SK-N-SH treated with all-trans-retinoic acid at 6 μM for 48 hours (cell line): ENCODE measurements around the gene BCAS4.

Source experiments
- ARNTL ChIP-seq: fragments of 450-650 bp; formaldehyde crosslinking; IDR thresholded peaks from 2 replicates; pipeline ENCODE4 v1.5.0; 2020; ENCODE audit warnings: low read depth, mild to moderate bottlenecking, moderate library complexity, borderline replicate concordance
- BACH2 ChIP-seq: fragments of 250-450 bp; sonication (Bioruptor Pico); IDR thresholded peaks from 2 replicates; pipeline ENCODE4 v1.9.0; 2021; ENCODE audit warnings: mild to moderate bottlenecking, borderline replicate concordance
- CREB5 ChIP-seq: fragments of 250-450 bp; sonication (Bioruptor Pico); IDR thresholded peaks from 2 replicates; pipeline ENCODE4 v1.5.1; 2020; ENCODE audit warnings: low read depth, mild to moderate bottlenecking, moderate library complexity
- CSDC2 ChIP-seq: fragments of 250-450 bp; sonication (Bioruptor Pico); IDR thresholded peaks from 2 replicates; pipeline ENCODE4 v1.5.0; 2020; ENCODE audit warnings: mild to moderate bottlenecking, moderate library complexity
- GLIS3 ChIP-seq: fragments of 250-450 bp; sonication (Bioruptor Pico); IDR thresholded peaks from 2 replicates; pipeline ENCODE4 v1.5.0; 2020; ENCODE audit warnings: mild to moderate bottlenecking, moderate library complexity
- ISL1 ChIP-seq: fragments of 250-450 bp; sonication (Bioruptor Pico); IDR thresholded peaks from 2 replicates; pipeline ENCODE4 v2.1.2; 2022; ENCODE audit warnings: mild to moderate bottlenecking, moderate library complexity
- POU6F1 ChIP-seq: fragments of 250-450 bp; sonication (Bioruptor Pico); IDR thresholded peaks from 2 replicates; pipeline ENCODE4 v1.8.0; 2021; ENCODE audit warnings: low read depth, mild to moderate bottlenecking, moderate library complexity, borderline replicate concordance
- RARB ChIP-seq: fragments of 250-450 bp; sonication (Bioruptor Pico); IDR thresholded peaks from 2 replicates; pipeline ENCODE4 v1.8.0; 2021; ENCODE audit warnings: mild to moderate bottlenecking, moderate library complexity
- TCF4 ChIP-seq: fragments of 250-450 bp; sonication (Bioruptor Pico); IDR thresholded peaks from 2 replicates; pipeline ENCODE4 v1.8.0; 2021; ENCODE audit warnings: mild to moderate bottlenecking, moderate library complexity, borderline replicate concordance
- ZFP3 ChIP-seq: fragments of 250-450 bp; sonication (Bioruptor Pico); IDR thresholded peaks from 2 replicates; pipeline ENCODE4 v1.5.0; 2020; ENCODE audit warnings: mild to moderate bottlenecking, moderate library complexity
- ZFP30 ChIP-seq: fragments of 450-650 bp; formaldehyde crosslinking; IDR thresholded peaks from 2 replicates; pipeline ENCODE4 v1.5.0; 2022; ENCODE audit warnings: mild to moderate bottlenecking, moderate library complexity
- ZNF565 ChIP-seq: fragments of 450-650 bp; formaldehyde crosslinking; conservative IDR thresholded peaks from 2 replicates; pipeline ENCODE4 v1.5.0; 2020; ENCODE audit warnings: low read depth, mild to moderate bottlenecking, moderate library complexity
- TF ChIP-seq, protein P1 (sequence below): fragments of 250-450 bp; sonication (Bioruptor Pico); IDR thresholded peaks from 2 replicates; pipeline ENCODE4 v1.8.0; 2020; ENCODE audit warnings: mild to moderate bottlenecking, moderate library complexity, borderline replicate concordance
- TF ChIP-seq, protein P2 (sequence below): fragments of 250-450 bp; sonication (Bioruptor Pico); IDR thresholded peaks from 2 replicates; pipeline ENCODE4 v1.5.0; 2020; ENCODE audit warnings: mild to moderate bottlenecking, moderate library complexity

GRCh38 chr20:50824137-50824536, 29.3 kb downstream of the BCAS4 start:
- TF ChIP-seq RARB (no peak), CSDC2 (CRISPR knock-in tag) (no peak), ARNTL (CRISPR knock-in tag) (no peak), TCF4 (no peak), BACH2 (no peak), GLIS3 (CRISPR knock-in tag) (no peak), CREB5 (CRISPR knock-in tag) (no peak), ZFP3 (no peak), ISL1 (CRISPR knock-in tag) (no peak), ZFP30 (CRISPR knock-in tag) (no peak), POU6F1 (CRISPR knock-in tag) (no peak), ZNF565 (no peak)
- TF ChIP-seq, protein P1, sequence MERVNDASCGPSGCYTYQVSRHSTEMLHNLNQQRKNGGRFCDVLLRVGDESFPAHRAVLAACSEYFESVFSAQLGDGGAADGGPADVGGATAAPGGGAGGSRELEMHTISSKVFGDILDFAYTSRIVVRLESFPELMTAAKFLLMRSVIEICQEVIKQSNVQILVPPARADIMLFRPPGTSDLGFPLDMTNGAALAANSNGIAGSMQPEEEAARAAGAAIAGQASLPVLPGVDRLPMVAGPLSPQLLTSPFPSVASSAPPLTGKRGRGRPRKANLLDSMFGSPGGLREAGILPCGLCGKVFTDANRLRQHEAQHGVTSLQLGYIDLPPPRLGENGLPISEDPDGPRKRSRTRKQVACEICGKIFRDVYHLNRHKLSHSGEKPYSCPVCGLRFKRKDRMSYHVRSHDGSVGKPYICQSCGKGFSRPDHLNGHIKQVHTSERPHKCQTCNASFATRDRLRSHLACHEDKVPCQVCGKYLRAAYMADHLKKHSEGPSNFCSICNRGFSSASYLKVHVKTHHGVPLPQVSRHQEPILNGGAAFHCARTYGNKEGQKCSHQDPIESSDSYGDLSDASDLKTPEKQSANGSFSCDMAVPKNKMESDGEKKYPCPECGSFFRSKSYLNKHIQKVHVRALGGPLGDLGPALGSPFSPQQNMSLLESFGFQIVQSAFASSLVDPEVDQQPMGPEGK (CRISPR knock-in tag) = no peak
- TF ChIP-seq, protein P2, sequence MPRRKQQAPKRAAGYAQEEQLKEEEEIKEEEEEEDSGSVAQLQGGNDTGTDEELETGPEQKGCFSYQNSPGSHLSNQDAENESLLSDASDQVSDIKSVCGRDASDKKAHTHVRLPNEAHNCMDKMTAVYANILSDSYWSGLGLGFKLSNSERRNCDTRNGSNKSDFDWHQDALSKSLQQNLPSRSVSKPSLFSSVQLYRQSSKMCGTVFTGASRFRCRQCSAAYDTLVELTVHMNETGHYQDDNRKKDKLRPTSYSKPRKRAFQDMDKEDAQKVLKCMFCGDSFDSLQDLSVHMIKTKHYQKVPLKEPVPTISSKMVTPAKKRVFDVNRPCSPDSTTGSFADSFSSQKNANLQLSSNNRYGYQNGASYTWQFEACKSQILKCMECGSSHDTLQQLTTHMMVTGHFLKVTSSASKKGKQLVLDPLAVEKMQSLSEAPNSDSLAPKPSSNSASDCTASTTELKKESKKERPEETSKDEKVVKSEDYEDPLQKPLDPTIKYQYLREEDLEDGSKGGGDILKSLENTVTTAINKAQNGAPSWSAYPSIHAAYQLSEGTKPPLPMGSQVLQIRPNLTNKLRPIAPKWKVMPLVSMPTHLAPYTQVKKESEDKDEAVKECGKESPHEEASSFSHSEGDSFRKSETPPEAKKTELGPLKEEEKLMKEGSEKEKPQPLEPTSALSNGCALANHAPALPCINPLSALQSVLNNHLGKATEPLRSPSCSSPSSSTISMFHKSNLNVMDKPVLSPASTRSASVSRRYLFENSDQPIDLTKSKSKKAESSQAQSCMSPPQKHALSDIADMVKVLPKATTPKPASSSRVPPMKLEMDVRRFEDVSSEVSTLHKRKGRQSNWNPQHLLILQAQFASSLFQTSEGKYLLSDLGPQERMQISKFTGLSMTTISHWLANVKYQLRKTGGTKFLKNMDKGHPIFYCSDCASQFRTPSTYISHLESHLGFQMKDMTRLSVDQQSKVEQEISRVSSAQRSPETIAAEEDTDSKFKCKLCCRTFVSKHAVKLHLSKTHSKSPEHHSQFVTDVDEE (CRISPR knock-in tag) = no peak
